Left kidney (tissue), 2 donors: Measurements from ENCODE around the gene AP1M2. TPM values are rescaled to one million over a fixed set of nuclear protein-coding genes. Genes with fewer than 3 reads are reported as not detected.
"Not testable (repeated sequence)": the region's sequence is repeated elsewhere in the genome, so short reads cannot be mapped to it uniquely, and the experiment has no call there.

Experiments
- DNase-seq: peaks from one replicate; pipeline ENCODE4 v3.0.0-alpha.2; 2013
- polyA plus RNA-seq: library from polyadenylated mRNA; unstranded; fragments of 120-200 nt; gene quantifications from one replicate; pipeline ENCODE4 v1.2.1, GENCODE V29; 2013; ENCODE audit not compliant: insufficient read length

The AP1M2 gene
- polyA plus RNA-seq, 1 donor = 35.5 TPM

GRCh38 chr19:10603084-10603872 lies 16.2 kb upstream of the AP1M2 start:
- no peak for DNase-seq

- peak; percentile 72 for DNase-seq
These were observed 15.4 kb upstream of the AP1M2 start for GRCh38 chr19:10602330-10603083.

- no peak for DNase-seq
These were observed 14.9 kb upstream of the AP1M2 start for GRCh38 chr19:10601999-10602329.

- DNase-seq = no peak
These were observed 13.0 kb upstream of the AP1M2 start for GRCh38 chr19:10600149-10600548.

GRCh38 chr19:10593820-10594637 lies 6.9 kb upstream of the AP1M2 start:
- DNase-seq = no peak

- DNase-seq = no peak
These were observed 6.0 kb upstream of the AP1M2 start for GRCh38 chr19:10593148-10593547.

- no peak for DNase-seq
These were observed 683 bp upstream of the AP1M2 start for GRCh38 chr19:10587839-10588150.

- no peak for DNase-seq
These were observed 716 bp downstream of the AP1M2 start for GRCh38 chr19:10586396-10586795.

GRCh38 chr19:10583036-10583776 lies 3.9 kb downstream of the AP1M2 start:
- no peak for DNase-seq

- no peak for DNase-seq
These were observed 5.0 kb downstream of the AP1M2 start for GRCh38 chr19:10582091-10582490.

GRCh38 chr19:10580979-10581631 lies 6.0 kb downstream of the AP1M2 start:
- DNase-seq = peak; percentile 91

GRCh38 chr19:10577951-10578350 lies 9.2 kb downstream of the AP1M2 start:
- no peak for DNase-seq

- no peak for DNase-seq
These were observed 11.9 kb downstream of the AP1M2 start for GRCh38 chr19:10575011-10575716.

- DNase-seq = no peak
These were observed 12.7 kb downstream of the AP1M2 start for GRCh38 chr19:10574462-10574861.

- not testable (repeated sequence) for DNase-seq
These were observed 13.3 kb downstream of the AP1M2 start for GRCh38 chr19:10573793-10574192.

GRCh38 chr19:10568826-10569651 lies 18.1 kb downstream of the AP1M2 start, which contains the start of gene CDKN2D:
Gene CDKN2D (minus strand): TSS chr19:10568979. CDS start chr19:10568653, 326 bp downstream.
- peak; percentile 97 for DNase-seq

- DNase-seq = no peak
These were observed 18.9 kb downstream of the AP1M2 start for GRCh38 chr19:10568062-10568825.

GRCh38 chr19:10567656-10568055 lies 19.5 kb downstream of the AP1M2 start:
- no peak for DNase-seq
